ENCODE results near the gene XKR7.
A peak's percentile ranks its signal among the peaks of the same experiment; 100 is the strongest.

The XKR7 gene

GRCh38 chr20:31945785-31946184, 22.2 kb upstream of the XKR7 start:
- no peak for DNase-seq

GRCh38 chr20:31948008-31948407, 19.9 kb upstream of the XKR7 start:
- no peak for DNase-seq

- no peak for DNase-seq
Measured at GRCh38 chr20:31949877-31950646, 17.9 kb upstream of the XKR7 start.

- DNase-seq = no peak
Measured at GRCh38 chr20:31951203-31951529, 16.8 kb upstream of the XKR7 start.

GRCh38 chr20:31951530-31952453, 16.2 kb upstream of the XKR7 start, which contains the start of gene PDRG1:
Gene PDRG1, minus strand, starts transcription at chr20:31952046. Its CDS starts 85 bp downstream, at chr20:31951961.
- DNase-seq = peak; percentile 96

GRCh38 chr20:31953556-31954148, 14.3 kb upstream of the XKR7 start:
- no peak for DNase-seq

GRCh38 chr20:31954500-31954899, 13.5 kb upstream of the XKR7 start:
- no peak for DNase-seq

- no peak for DNase-seq
Measured at GRCh38 chr20:31956556-31957526, 11.1 kb upstream of the XKR7 start.

GRCh38 chr20:31962761-31963160, 5.2 kb upstream of the XKR7 start:
- DNase-seq = no peak

GRCh38 chr20:31963889-31964288, 4.1 kb upstream of the XKR7 start:
- DNase-seq = no peak

- no peak for DNase-seq
Measured at GRCh38 chr20:31966991-31967655, 828 bp upstream of the XKR7 start.

GRCh38 chr20:31968291-31969126, 558 bp downstream of the XKR7 start:
- DNase-seq = peak; percentile 68

- DNase-seq = no peak
Measured at GRCh38 chr20:31969991-31970390, 2.0 kb downstream of the XKR7 start.

GRCh38 chr20:31972471-31973021, 4.6 kb downstream of the XKR7 start:
- no peak for DNase-seq

GRCh38 chr20:31974296-31974695, 6.3 kb downstream of the XKR7 start:
- no peak for DNase-seq

- DNase-seq = no peak
Measured at GRCh38 chr20:31974951-31975487, 7.1 kb downstream of the XKR7 start.

- no peak for DNase-seq
Measured at GRCh38 chr20:31975874-31976273, 7.9 kb downstream of the XKR7 start.

- no peak for DNase-seq
Measured at GRCh38 chr20:31977080-31977479, 9.1 kb downstream of the XKR7 start.

GRCh38 chr20:31979713-31980426, 11.9 kb downstream of the XKR7 start:
- no peak for DNase-seq

GRCh38 chr20:31981784-31982183, 13.8 kb downstream of the XKR7 start:
- no peak for DNase-seq

Data from CD4-positive, alpha-beta T cell treated with Interleukin-15 for 1 hour (primary cell).